NCI-H2196 (cell line): ENCODE data around the gene SERTAD3.
A peak's percentile ranks its signal among the peaks of the same experiment; 100 is the strongest.
"Not testable (repeated sequence)": the region's sequence is repeated elsewhere in the genome, so short reads cannot be mapped to it uniquely, and the experiment has no call there.

Experiments used
- DNase-seq: peaks from one replicate; lab custom pipeline; 2025; ENCODE audit not compliant: unreplicated experiment; lab: John Stamatoyannopoulos, UW

SERTAD3 gene

GRCh38 chr19:40444000-40444824, at the start of gene SERTAD3:
SERTAD3 (minus strand) TSS chr19:40444335; CDS start chr19:40442080, 2,255 bp downstream.
- peak; percentile 96 for DNase-seq

- DNase-seq: no peak
Measured at GRCh38 chr19:40493778-40494177, 49.6 kb upstream of the SERTAD3 start.

- no peak for DNase-seq
Measured at GRCh38 chr19:40492274-40492673, 48.1 kb upstream of the SERTAD3 start.

GRCh38 chr19:40489882-40490230, 45.7 kb upstream of the SERTAD3 start:
- no peak for DNase-seq

- DNase-seq: no peak
Measured at GRCh38 chr19:40486017-40486416, 41.9 kb upstream of the SERTAD3 start.

GRCh38 chr19:40475878-40476644, 31.9 kb upstream of the SERTAD3 start:
- DNase-seq: not testable (repeated sequence)

- no peak for DNase-seq
Measured at GRCh38 chr19:40474737-40475136, 30.6 kb upstream of the SERTAD3 start.

- no peak for DNase-seq
Measured at GRCh38 chr19:40472516-40472915, 28.4 kb upstream of the SERTAD3 start.

GRCh38 chr19:40471111-40471510, 27.0 kb upstream of the SERTAD3 start:
- no peak for DNase-seq

- no peak for DNase-seq
Measured at GRCh38 chr19:40469011-40469410, 24.9 kb upstream of the SERTAD3 start.

- no peak for DNase-seq
Measured at GRCh38 chr19:40466985-40467734, 23.0 kb upstream of the SERTAD3 start, which contains the start of gene SPTBN4. SPTBN4 (plus strand) TSS chr19:40467001; CDS start chr19:40472622, 5,621 bp downstream.

GRCh38 chr19:40466219-40466984, 22.3 kb upstream of the SERTAD3 start:
- no peak for DNase-seq

- DNase-seq: peak; percentile 99
Measured at GRCh38 chr19:40465557-40466218, 21.6 kb upstream of the SERTAD3 start, which contains the start of gene BLVRB. BLVRB (minus strand) TSS chr19:40465745; CDS start chr19:40465688, 57 bp downstream.

GRCh38 chr19:40465025-40465556, 21.0 kb upstream of the SERTAD3 start:
- DNase-seq: no peak

- DNase-seq: peak; percentile 88
Measured at GRCh38 chr19:40464059-40465024, 20.2 kb upstream of the SERTAD3 start.

- not testable (repeated sequence) for DNase-seq
Measured at GRCh38 chr19:40463587-40464037, 19.5 kb upstream of the SERTAD3 start.

GRCh38 chr19:40461669-40462221, 17.6 kb upstream of the SERTAD3 start:
- no peak for DNase-seq

GRCh38 chr19:40460185-40460584, 16.1 kb upstream of the SERTAD3 start:
- DNase-seq: no peak
